Glutamatergic neuron (in vitro differentiated cells): ENCODE measurements around the gene RASL11A. TPM values are rescaled to one million over a fixed set of nuclear protein-coding genes. Genes with fewer than 3 reads are reported as not detected.

Experiments
- DNase-seq: peaks from one replicate; pipeline ENCODE4 v3.0.0; 2022
- H3K27ac Mint-ChIP-seq: one replicate; pipeline ENCODE4 v1.8.0; 2020; ENCODE audit warnings: mild to moderate bottlenecking, mixed read lengths, inconsistent platforms; ENCODE audit not compliant: unreplicated experiment
- H3K27me3 Mint-ChIP-seq: one replicate; pipeline ENCODE4 v1.8.0; 2020; ENCODE audit warnings: mild to moderate bottlenecking, moderate library complexity, mixed read lengths, inconsistent platforms; ENCODE audit not compliant: unreplicated experiment
- H3K36me3 Mint-ChIP-seq: one replicate; pipeline ENCODE4 v1.8.0; 2020; ENCODE audit warnings: mild to moderate bottlenecking, mixed read lengths, inconsistent platforms; ENCODE audit not compliant: unreplicated experiment
- H3K4me1 Mint-ChIP-seq: one replicate; pipeline ENCODE4 v1.8.0; 2020; ENCODE audit warnings: mild to moderate bottlenecking, low read depth, mixed read lengths, inconsistent platforms; ENCODE audit not compliant: unreplicated experiment
- H3K4me3 Mint-ChIP-seq: one replicate; pipeline ENCODE4 v1.8.0; 2020; ENCODE audit warnings: mild to moderate bottlenecking, mixed read lengths, inconsistent platforms; ENCODE audit not compliant: unreplicated experiment
- H3K9me3 Mint-ChIP-seq: one replicate; pipeline ENCODE4 v1.8.0; 2020; ENCODE audit warnings: mild to moderate bottlenecking, moderate library complexity, mixed read lengths, inconsistent platforms; ENCODE audit not compliant: unreplicated experiment
- CTCF ChIP-seq: fragments of 200-600 bp; sonication (generic); IDR thresholded peaks from one replicate; pipeline ENCODE4 v1.5.0; 2021; ENCODE audit not compliant: partially characterized antibody, unreplicated experiment
- total RNA-seq: library from RNA; stranded (reverse); fragmentation: NEBNext Ultra II Directional; extraction: Animal tissue kit (Norgen Biotek cat#: 25700); gene quantifications from one replicate; pipeline ENCODE4 v1.2.1, GENCODE V29; 2021; ENCODE audit not compliant: unreplicated experiment

Gene RASL11A
- total RNA-seq, 1 donor from 2014 or later, result 1.8 TPM

- no peak overlapping the region for H3K4me3 Mint-ChIP-seq
- TF ChIP-seq CTCF, result no peak
- H3K4me1 Mint-ChIP-seq, result peaks cover 6% of the 10 kb centered on the region
- no peaks in the 10 kb centered on the region for H3K36me3 Mint-ChIP-seq
- no peaks in the 10 kb centered on the region for H3K9me3 Mint-ChIP-seq
- no peak for DNase-seq
- peaks cover 6% of the 10 kb centered on the region for H3K27me3 Mint-ChIP-seq
- no peak overlapping the region for H3K27ac Mint-ChIP-seq
Measured at GRCh38 chr13:27273658-27274425, 3.2 kb downstream of the RASL11A start.

GRCh38 chr13:27274631-27275030 is 4.0 kb downstream of the RASL11A start:
- peaks cover 6% of the 10 kb centered on the region for H3K4me1 Mint-ChIP-seq
- H3K27ac Mint-ChIP-seq, result no peak overlapping the region
- H3K4me3 Mint-ChIP-seq, result no peak overlapping the region
- peaks cover 7% of the 10 kb centered on the region for H3K27me3 Mint-ChIP-seq
- no peak for TF ChIP-seq CTCF
- DNase-seq, result no peak
- H3K9me3 Mint-ChIP-seq, result no peaks in the 10 kb centered on the region
- H3K36me3 Mint-ChIP-seq, result no peaks in the 10 kb centered on the region

- no peak for TF ChIP-seq CTCF
- no peaks in the 10 kb centered on the region for H3K9me3 Mint-ChIP-seq
- H3K4me3 Mint-ChIP-seq, result no peak overlapping the region
- H3K36me3 Mint-ChIP-seq, result no peaks in the 10 kb centered on the region
- peaks cover 5% of the 10 kb centered on the region for H3K27me3 Mint-ChIP-seq
- DNase-seq, result no peak
- H3K27ac Mint-ChIP-seq, result no peak overlapping the region
- peaks cover 4% of the 10 kb centered on the region for H3K4me1 Mint-ChIP-seq
Measured at GRCh38 chr13:27276188-27276587, 5.6 kb downstream of the RASL11A start.

- Mint-ChIP-seq H3K27ac (no peak overlapping the region), H3K4me1 (peaks cover 4% of the 10 kb centered on the region), H3K9me3 (no peaks in the 10 kb centered on the region), H3K36me3 (no peaks in the 10 kb centered on the region), H3K4me3 (no peak overlapping the region), H3K27me3 (peaks cover 4% of the 10 kb centered on the region)
- no peak for TF ChIP-seq CTCF
- no peak for DNase-seq
Measured at GRCh38 chr13:27279506-27279905, 8.9 kb downstream of the RASL11A start.

GRCh38 chr13:27280009-27280656 is 9.5 kb downstream of the RASL11A start:
- Mint-ChIP-seq H3K27me3 (peaks cover 4% of the 10 kb centered on the region), H3K36me3 (no peaks in the 10 kb centered on the region), H3K9me3 (no peaks in the 10 kb centered on the region), H3K4me1 (peaks cover 2% of the 10 kb centered on the region), H3K4me3 (no peak overlapping the region), H3K27ac (no peak overlapping the region)
- no peak for DNase-seq
- no peak for TF ChIP-seq CTCF
